GM19468 (cell line): ENCODE data around the gene RBL2.
"Not testable (repeated sequence)": the region's sequence is repeated elsewhere in the genome, so short reads cannot be mapped to it uniquely, and the experiment has no call there.

ENCODE experiments used
- ATAC-seq: cut with Tn5 transposase; IDR thresholded peaks from one replicate; pipeline ENCODE4 v1.9.1; 2021; ENCODE audit warnings: mild to moderate bottlenecking, moderate library complexity, moderate number of reproducible peaks; ENCODE audit not compliant: unreplicated experiment; ENCODE audit errors: extremely low read depth

Gene RBL2

GRCh38 chr16:53523971-53524548 lies 89.8 kb downstream of the RBL2 start:
- no peak for ATAC-seq

DNA sequence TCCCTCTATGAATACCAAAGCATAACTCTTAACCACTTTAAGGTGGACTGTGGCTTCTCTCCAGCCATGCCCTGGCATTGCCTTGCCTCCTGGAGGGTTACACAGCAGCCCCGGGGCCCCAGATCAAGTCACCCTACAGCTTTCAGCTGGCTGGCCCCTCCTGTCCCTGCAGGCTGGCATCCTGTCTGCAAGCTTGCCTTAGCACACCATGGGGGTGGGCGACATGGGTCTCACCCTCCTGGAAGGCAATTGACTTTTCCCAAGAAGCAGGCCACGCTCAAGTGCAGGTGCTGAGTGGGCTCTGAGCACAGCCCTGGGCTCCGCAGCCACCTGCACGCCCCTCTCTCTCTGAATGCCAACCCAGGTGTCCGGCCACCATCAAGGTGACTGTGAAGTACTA lies 94.5 kb downstream of the RBL2 start:
- no peak for ATAC-seq

DNA sequence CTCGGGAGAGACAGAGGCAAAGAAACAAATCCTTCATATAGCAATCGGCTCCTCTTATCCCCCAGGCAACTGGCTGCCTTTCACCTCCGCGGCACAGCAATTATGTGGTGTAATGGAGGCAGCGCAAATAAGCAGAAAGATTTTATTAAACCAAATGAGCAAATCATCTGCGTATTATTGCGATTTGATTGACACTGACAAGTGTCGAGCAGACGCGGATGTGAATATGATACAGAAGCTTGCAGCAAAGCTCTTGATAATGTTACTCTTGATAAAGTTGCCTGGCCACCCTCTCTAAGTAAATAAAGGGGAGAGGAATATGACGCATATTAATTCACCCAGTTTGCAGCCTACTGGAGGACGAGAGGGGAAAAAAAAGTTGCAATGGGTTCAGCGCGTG lies 95.2 kb downstream of the RBL2 start:
- ATAC-seq, result no peak

DNA sequence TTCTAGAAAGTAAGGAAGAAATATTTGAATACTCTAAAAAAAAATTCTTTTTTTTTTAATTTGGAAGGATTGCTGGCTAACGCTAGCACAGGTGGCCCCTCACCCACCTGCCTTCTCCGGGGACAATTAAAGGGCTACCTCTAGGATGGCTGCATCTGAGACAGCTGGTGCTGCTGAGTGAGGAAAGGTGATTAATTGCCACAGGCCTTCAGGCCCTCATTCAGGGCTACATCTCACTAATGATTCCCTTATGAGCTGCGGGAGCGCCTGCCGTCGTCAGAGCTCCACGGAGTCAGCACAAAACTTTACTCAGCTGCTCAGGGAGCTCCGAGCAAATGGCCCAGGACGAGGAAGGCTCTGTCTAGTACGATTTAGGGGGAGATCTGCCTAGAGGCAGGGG lies 95.8 kb downstream of the RBL2 start:
- no peak for ATAC-seq

GRCh38 chr16:53530741-53531140 lies 96.5 kb downstream of the RBL2 start:
- ATAC-seq, result no peak

DNA sequence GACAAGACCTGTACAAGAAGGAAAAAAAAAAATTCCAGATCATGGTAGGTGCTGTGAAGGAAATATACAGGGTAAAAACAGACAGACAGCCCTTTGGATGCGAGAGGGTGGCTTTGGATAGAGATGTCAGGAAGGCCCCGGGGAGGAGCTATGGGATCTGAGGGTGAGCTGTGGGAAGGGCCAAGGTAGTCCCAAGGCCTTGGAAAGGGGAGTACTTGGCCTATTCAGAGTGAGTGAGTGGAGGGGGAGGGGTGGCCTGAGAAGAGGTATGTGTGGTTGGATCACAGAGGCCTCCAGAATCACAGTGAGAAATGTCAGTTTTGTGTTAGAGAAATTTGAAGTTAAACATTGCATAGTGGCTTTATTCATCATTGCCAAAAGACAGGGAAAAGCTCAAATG lies 99.9 kb downstream of the RBL2 start:
- no peak for ATAC-seq

- ATAC-seq, result no peak
These were observed 103.4 kb downstream of the RBL2 start for GRCh38 chr16:53537626-53538025.

GRCh38 chr16:53539346-53539745 lies 105.1 kb downstream of the RBL2 start:
- ATAC-seq, result not testable (repeated sequence)

DNA sequence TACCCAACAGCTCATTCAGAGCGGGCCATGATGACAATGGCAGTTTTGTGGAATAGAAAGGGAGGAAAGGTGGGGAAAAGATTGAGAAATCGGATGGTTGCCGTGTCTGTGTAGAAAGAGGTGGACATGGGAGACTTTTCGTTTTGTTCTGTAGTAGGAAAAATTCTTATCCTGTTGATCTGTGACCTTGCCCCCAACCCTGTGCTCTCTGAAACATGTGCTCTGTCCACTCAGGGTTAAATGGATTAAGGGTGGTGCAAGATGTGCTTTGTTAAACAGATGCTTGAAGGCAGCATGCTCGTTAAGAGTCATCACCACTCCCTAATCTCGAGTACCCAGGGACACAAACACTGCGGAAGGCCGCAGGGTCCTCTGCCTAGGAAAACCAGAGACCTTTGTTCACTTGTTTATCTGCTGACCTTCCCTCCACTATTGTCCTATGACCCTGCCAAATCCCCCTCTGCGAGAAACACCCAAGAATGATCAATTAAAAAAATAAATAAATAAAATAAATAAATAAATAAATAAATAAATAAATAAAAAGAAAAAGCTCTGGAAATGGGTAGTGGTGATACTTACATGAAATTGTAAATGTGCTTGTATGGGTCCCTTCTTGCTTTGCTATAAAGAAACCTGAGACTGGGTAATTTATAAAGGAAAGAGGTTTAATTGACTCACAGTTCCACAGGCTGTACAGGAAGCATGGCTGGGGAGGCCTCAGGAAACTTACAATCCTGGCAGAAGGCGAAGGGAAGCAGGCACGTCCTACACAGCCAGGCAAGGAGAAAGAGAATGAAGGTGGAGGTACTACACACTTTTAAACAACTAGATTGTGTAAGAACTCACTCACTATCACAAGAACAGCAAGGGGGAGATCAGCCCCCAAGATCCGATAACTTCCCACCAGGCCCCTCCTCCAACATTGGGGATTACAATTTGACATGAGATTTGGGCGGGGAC lies 105.8 kb downstream of the RBL2 start:
- not testable (repeated sequence) for ATAC-seq
